Trophoblast cell (in vitro differentiated cells and primary cell): Measurements from ENCODE around the gene TBCK. TPM values are rescaled to one million over a fixed set of nuclear protein-coding genes. Genes with fewer than 3 reads are reported as not detected.

Experiments
- DNase-seq, 2 donors: peaks; one replicate each; pipeline ENCODE4 v3.0.0-alpha.2; 2016
- H2AFZ ChIP-seq: 2 replicates; pipeline ENCODE4 v1.6.1; 2013; ENCODE audit warnings: low read length, moderate library complexity, mild to moderate bottlenecking; ENCODE audit not compliant: insufficient read depth, poor library complexity
- H2AK5ac ChIP-seq: 2 replicates; pipeline ENCODE4 v1.6.1; 2013; ENCODE audit warnings: mild to moderate bottlenecking, low read length
- H2BK120ac ChIP-seq: 2 replicates; pipeline ENCODE4 v1.6.1; 2013; ENCODE audit warnings: low read length, mild to moderate bottlenecking, moderate library complexity; ENCODE audit not compliant: insufficient read depth, poor library complexity
- H2BK12ac ChIP-seq: 2 replicates; pipeline ENCODE4 v1.6.1; 2013; ENCODE audit warnings: mild to moderate bottlenecking, low read length, moderate library complexity
- H2BK5ac ChIP-seq: 2 replicates; pipeline ENCODE4 v1.6.1; 2013; ENCODE audit warnings: low read length, low read depth, moderate library complexity, mild to moderate bottlenecking; ENCODE audit not compliant: poor library complexity
- H3K14ac ChIP-seq: 2 replicates; pipeline ENCODE4 v1.6.1; 2013; ENCODE audit warnings: mild to moderate bottlenecking, low read length
- H3K18ac ChIP-seq: 2 replicates; pipeline ENCODE4 v1.6.1; 2013; ENCODE audit warnings: mild to moderate bottlenecking, low read length
- H3K23ac ChIP-seq: 2 replicates; pipeline ENCODE4 v1.6.1; 2013; ENCODE audit warnings: low read length
- H3K27ac ChIP-seq: 2 replicates; pipeline ENCODE4 v1.5.1; 2013; ENCODE audit warnings: low read depth, mild to moderate bottlenecking, inconsistent platforms, low read length, moderate library complexity
- H3K27me3 ChIP-seq: 2 replicates; pipeline ENCODE4 v1.6.1; 2013; ENCODE audit warnings: inconsistent platforms, mild to moderate bottlenecking, low read length, moderate library complexity; ENCODE audit not compliant: insufficient read depth
- H3K36me3 ChIP-seq, 2 experiments: 1 replicate in 1 of 2; 2 replicates in 1 of 2; pipeline ENCODE4 v1.6.1; 2013; ENCODE audit warnings: low read length in 2 of 2, mild to moderate bottlenecking in 2 of 2, moderate library complexity in 1 of 2; ENCODE audit not compliant: insufficient read depth in 2 of 2, control insufficient read depth in 1 of 2
- H3K4ac ChIP-seq: 2 replicates; pipeline ENCODE4 v1.6.1; 2013; ENCODE audit warnings: low read depth, mild to moderate bottlenecking, low read length, moderate library complexity
- H3K4me1 ChIP-seq, 2 experiments: 1 replicate in 1 of 2; 2 replicates in 1 of 2; pipeline ENCODE4 v1.6.1; 2013; ENCODE audit warnings: low read length in 2 of 2, mild to moderate bottlenecking in 2 of 2, moderate library complexity in 1 of 2; ENCODE audit not compliant: insufficient read depth in 2 of 2, control insufficient read depth in 1 of 2
- H3K4me2 ChIP-seq: 2 replicates; pipeline ENCODE4 v1.6.1; 2013; ENCODE audit warnings: inconsistent platforms, mild to moderate bottlenecking, low read length, moderate library complexity
- H3K4me3 ChIP-seq: 2 replicates; pipeline ENCODE4 v1.5.1; 2013; ENCODE audit warnings: mild to moderate bottlenecking, low read depth, low read length, inconsistent platforms
- H3K79me1 ChIP-seq: one replicate; pipeline ENCODE4 v1.6.1; 2013; ENCODE audit warnings: low read length
- H3K79me2 ChIP-seq: 2 replicates; pipeline ENCODE4 v1.6.1; 2013; ENCODE audit warnings: low read length, mild to moderate bottlenecking; ENCODE audit not compliant: control insufficient read depth, insufficient read depth, poor library complexity
- H3K9ac ChIP-seq: 2 replicates; pipeline ENCODE4 v1.6.1; 2013; ENCODE audit warnings: mild to moderate bottlenecking, low read length
- H3K9me3 ChIP-seq: 2 replicates; pipeline ENCODE4 v1.6.1; 2013; ENCODE audit warnings: low read depth, mild to moderate bottlenecking, control low read depth, inconsistent platforms, low read length; ENCODE audit not compliant: insufficient read depth
- H4K12ac ChIP-seq: 2 replicates; pipeline ENCODE4 v1.6.1; 2013; ENCODE audit warnings: low read depth, mild to moderate bottlenecking, low read length, moderate library complexity
- H4K8ac ChIP-seq: 2 replicates; pipeline ENCODE4 v1.6.1; 2013; ENCODE audit warnings: low read depth, mild to moderate bottlenecking, low read length, moderate library complexity
- H4K91ac ChIP-seq: one replicate; pipeline ENCODE4 v1.6.1; 2013; ENCODE audit warnings: low read depth, mild to moderate bottlenecking, low read length, moderate library complexity
- WGBS: extraction: QIAGEN DNeasy Blood & Tissue Kit; methylation state at CpG from one replicate; pipeline ENCODE4 v1.1.7; 2013; ENCODE audit warnings: missing lambda C conversion rate; ENCODE audit not compliant: insufficient read length, insufficient coverage; ENCODE audit errors: extremely low coverage; 5-methylcytosine and 5-hydroxymethylcytosine counted together
- polyA plus RNA-seq: library from polyadenylated mRNA; stranded (reverse); fragments of 200-250 nt; gene quantifications from 2 replicates; pipeline ENCODE4 v1.2.3, GENCODE V29; 2013

Gene TBCK
- 11.6 and 12.4 TPM in 2 replicates for polyA plus RNA-seq

DNA sequence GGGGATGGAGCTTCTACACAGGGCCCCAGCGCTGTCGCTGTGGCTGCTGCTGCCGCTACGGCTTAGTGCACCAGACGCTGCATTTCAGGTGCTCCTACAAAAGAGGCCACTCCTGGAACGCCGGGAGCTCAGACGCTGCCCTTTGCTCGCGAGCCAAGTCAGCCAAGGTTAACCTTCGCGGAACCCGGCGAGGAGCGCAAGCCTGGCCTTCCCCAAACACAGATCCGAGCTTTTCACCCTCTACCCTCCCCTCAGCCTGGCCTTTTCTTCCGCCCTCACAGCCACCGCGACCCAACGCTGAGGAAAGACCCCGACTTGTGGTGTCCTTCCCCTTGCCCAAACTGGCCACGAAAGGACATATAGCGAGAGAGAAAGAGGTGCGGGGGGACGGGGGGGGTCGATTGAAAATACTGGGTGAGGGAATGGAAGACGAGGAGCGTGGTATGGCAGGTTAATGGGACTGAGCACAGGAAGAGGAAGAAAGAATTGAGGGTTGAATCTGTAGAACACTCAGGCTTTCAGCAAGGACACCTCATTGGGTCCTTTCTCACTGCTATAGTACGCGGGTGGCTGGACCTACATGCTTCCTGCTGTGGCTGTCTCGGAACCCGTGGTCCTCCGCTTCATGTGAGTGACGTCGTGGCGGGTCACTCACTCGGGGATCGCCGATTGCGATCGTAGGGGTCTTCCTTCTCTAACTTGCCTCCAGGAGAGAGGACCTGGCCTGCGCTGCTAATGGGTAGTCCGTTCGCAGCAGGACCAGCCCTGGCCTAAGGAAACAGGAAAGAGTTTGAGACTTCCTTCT is at the start of gene TBCK, which contains the start of gene AIMP1:
TBCK (minus strand) TSS at position 242 of the 805 bp plus-strand sequence. CDS start 7,249 bp downstream, outside the sequence.
AIMP1 (plus strand) TSS at position 583 of the 805 bp plus-strand sequence. CDS start 8,460 bp downstream, outside the sequence.
- peak within 1 kb of the TSS; percentile 81 for H3K14ac ChIP-seq
- H2BK5ac ChIP-seq = peak within 1 kb of the TSS; percentile 91
- peak within 1 kb of the TSS; percentile 27 for H2AK5ac ChIP-seq
- H4K12ac ChIP-seq = peak within 1 kb of the TSS; percentile 85
- H3K27ac ChIP-seq = peak within 1 kb of the TSS; percentile 87
- WGBS = no CpG with 5 or more reads among the region's 44 CpGs
- H3K79me1 ChIP-seq = peaks cover 12% of the 10 kb centered on the region
- peak; percentile 87 to 89 for DNase-seq
- H3K4me3 ChIP-seq = peak within 1 kb of the TSS; percentile 92
- no peaks in the 10 kb centered on the region for H3K27me3 ChIP-seq
- H3K23ac ChIP-seq = no peak within 1 kb of the TSS
- H3K4me2 ChIP-seq = peak within 1 kb of the TSS; percentile 98
- H3K18ac ChIP-seq = peak within 1 kb of the TSS; percentile 74
- peaks cover 5% of the 10 kb centered on the region for H3K9me3 ChIP-seq
- peak within 1 kb of the TSS; percentile 93 for H4K8ac ChIP-seq
- H3K9ac ChIP-seq = peak within 1 kb of the TSS; percentile 99
- peak within 1 kb of the TSS; percentile 77 for H2AFZ ChIP-seq
- H3K36me3 ChIP-seq = peaks cover 1 to 4% of the 10 kb centered on the region in 2 experiments
- H3K79me2 ChIP-seq = peaks cover 5% of the 10 kb centered on the region
- H3K4ac ChIP-seq = peak within 1 kb of the TSS; percentile 39
- peak within 1 kb of the TSS; percentile 54 for H2BK120ac ChIP-seq
- peak within 1 kb of the TSS; percentile 87 for H4K91ac ChIP-seq
- H3K4me1 ChIP-seq = peaks cover 0 to 2% of the 10 kb centered on the region in 2 experiments
- H2BK12ac ChIP-seq = no peak within 1 kb of the TSS

DNA sequence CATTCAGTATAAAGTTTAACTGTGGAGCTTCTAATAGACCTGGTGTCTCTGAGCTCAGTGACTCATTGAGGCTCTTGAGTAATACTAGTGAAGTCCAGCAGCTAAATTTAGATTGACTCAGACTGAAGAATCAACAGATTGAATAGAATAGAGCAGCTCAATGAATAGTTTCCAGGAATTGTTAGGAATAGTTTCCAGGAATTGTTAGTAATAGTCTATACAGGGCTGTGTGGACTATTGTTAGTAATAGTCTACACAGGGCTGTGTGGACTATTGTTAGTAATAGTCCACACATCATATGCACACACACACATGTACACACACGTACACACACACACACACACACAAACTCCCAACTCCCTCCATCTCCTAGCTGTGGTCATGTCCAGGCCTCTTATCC is 49.6 kb upstream of the TBCK start:
- Histone ChIP-seq H2AFZ (no peak overlapping the region), H3K79me1 (no peaks in the 10 kb centered on the region), H3K27ac (no peak overlapping the region), H3K23ac (no peak overlapping the region), H2BK120ac (no peak overlapping the region), H3K4me3 (no peak overlapping the region), H2BK5ac (no peak overlapping the region), H3K4me1 (no peaks in the 10 kb centered on the region), H4K91ac (no peak overlapping the region), H3K36me3 (no peaks in the 10 kb centered on the region), H3K14ac (no peak overlapping the region), H3K9me3 (no peaks in the 10 kb centered on the region), H3K79me2 (no peaks in the 10 kb centered on the region), H2AK5ac (no peak overlapping the region), H3K9ac (no peak overlapping the region), H4K12ac (no peak overlapping the region), H3K4me2 (no peak overlapping the region), H4K8ac (no peak overlapping the region), H3K27me3 (no peaks in the 10 kb centered on the region), H3K4ac (no peak overlapping the region), H2BK12ac (no peak overlapping the region), H3K18ac (no peak overlapping the region)
- no CpG with 5 or more reads among the region's 1 CpG for WGBS
- DNase-seq = peak; percentile 25 to 82

DNA sequence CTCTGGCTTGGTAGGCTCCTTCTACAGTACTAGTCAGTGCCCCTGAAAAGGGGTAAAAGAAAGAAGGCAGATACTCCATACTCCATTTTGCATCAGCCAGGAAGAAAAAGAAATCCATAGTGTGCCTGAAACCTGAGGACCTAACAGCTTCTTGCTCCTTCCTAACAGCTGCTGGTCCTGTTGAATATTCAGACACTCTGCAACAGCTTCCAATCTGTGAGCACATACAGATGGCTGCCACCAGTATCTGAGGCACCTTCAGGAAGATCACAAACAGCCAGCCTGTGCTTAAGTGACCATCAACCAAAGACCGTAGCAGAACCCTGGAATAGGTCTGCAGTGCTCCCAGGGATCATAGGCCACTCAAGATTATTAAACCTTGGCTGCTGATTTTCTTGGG is 48.3 kb upstream of the TBCK start:
- Histone ChIP-seq H2BK5ac (no peak overlapping the region), H2BK120ac (no peak overlapping the region), H3K4me3 (no peak overlapping the region), H4K8ac (no peak overlapping the region), H3K79me1 (no peaks in the 10 kb centered on the region), H4K12ac (no peak overlapping the region), H3K4me1 (no peaks in the 10 kb centered on the region), H3K14ac (no peak overlapping the region), H2AFZ (no peak overlapping the region), H3K9ac (no peak overlapping the region), H3K36me3 (no peaks in the 10 kb centered on the region), H3K79me2 (no peaks in the 10 kb centered on the region), H2AK5ac (no peak overlapping the region), H3K4me2 (no peak overlapping the region), H3K27me3 (no peaks in the 10 kb centered on the region), H3K23ac (no peak overlapping the region), H2BK12ac (no peak overlapping the region), H4K91ac (no peak overlapping the region), H3K18ac (no peak overlapping the region), H3K9me3 (no peaks in the 10 kb centered on the region), H3K27ac (no peak overlapping the region), H3K4ac (no peak overlapping the region)
- WGBS = no CpG with 5 or more reads among the region's 1 CpG
- no peak for DNase-seq

DNA sequence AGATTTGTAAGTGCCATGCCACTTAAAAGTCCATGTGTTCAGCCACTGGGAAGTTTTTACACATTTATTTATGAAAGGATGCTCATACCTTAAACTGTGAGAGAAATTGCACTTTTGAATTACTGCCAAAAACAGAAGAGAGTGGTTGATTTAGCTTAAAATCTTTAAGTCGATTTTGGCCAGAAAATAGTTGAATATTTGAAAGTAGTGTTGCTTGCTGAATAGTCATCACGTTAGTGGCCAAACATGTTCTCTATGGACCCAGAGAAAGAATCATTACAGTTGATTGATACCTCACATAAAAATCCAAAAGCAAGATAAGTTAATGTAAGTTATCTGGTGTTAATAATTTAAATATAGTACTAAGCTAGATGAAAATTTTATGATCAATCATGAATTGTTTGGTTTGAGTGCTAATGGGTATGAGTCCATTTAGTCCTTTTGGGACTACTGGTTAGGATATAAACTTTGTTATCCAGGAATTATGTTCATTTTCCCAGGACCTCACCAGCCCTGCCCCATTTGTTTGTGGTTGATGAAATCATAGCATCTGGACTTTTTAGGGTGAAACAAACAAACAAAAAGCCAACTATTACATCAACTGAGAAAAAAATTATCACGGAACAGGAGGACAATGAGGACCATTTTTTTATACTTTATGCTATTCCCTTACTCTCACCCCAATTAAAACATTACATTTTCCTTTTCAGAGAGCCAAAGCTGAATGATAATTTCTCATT is 46.2 kb upstream of the TBCK start:
- H3K79me2 ChIP-seq = no peaks in the 10 kb centered on the region
- no peaks in the 10 kb centered on the region for H3K36me3 ChIP-seq
- no peak overlapping the region for H2AFZ ChIP-seq
- no peaks in the 10 kb centered on the region for H3K79me1 ChIP-seq
- H2BK120ac ChIP-seq = no peak overlapping the region
- H3K27me3 ChIP-seq = no peaks in the 10 kb centered on the region
- no peak overlapping the region for H4K8ac ChIP-seq
- no peak overlapping the region for H3K27ac ChIP-seq
- no peak overlapping the region for H2BK5ac ChIP-seq
- H2BK12ac ChIP-seq = no peak overlapping the region
- no peak overlapping the region for H3K23ac ChIP-seq
- no peak overlapping the region for H3K14ac ChIP-seq
- H3K4ac ChIP-seq = no peak overlapping the region
- no peaks in the 10 kb centered on the region for H3K9me3 ChIP-seq
- no peak overlapping the region for H3K4me2 ChIP-seq
- no CpG with 5 or more reads among the region's 3 CpGs for WGBS
- no peak overlapping the region for H4K91ac ChIP-seq
- DNase-seq = no peak
- H2AK5ac ChIP-seq = no peak overlapping the region
- H3K4me3 ChIP-seq = no peak overlapping the region
- no peak overlapping the region for H3K9ac ChIP-seq
- no peak overlapping the region for H3K18ac ChIP-seq
- no peak overlapping the region for H4K12ac ChIP-seq
- no peaks in the 10 kb centered on the region for H3K4me1 ChIP-seq
